Neuron (in vitro differentiated cells): Measurements from ENCODE around the gene GSTM4.
A peak's percentile ranks its signal among the peaks of the same experiment; 100 is the strongest.
"Not testable (repeated sequence)": the region's sequence is repeated elsewhere in the genome, so short reads cannot be mapped to it uniquely, and the experiment has no call there.

Experiments
- H2AFZ ChIP-seq: one replicate; pipeline ENCODE4 v1.6.1; 2013; ENCODE audit warnings: low read depth, mild to moderate bottlenecking, inconsistent platforms, low read length, moderate library complexity
- H3K27me3 ChIP-seq: one replicate; pipeline ENCODE4 v1.6.1; 2013; ENCODE audit warnings: low read length; ENCODE audit not compliant: insufficient read depth
- H3K36me3 ChIP-seq: one replicate; pipeline ENCODE4 v1.6.1; 2013; ENCODE audit warnings: low read length; ENCODE audit not compliant: insufficient read depth
- H3K4me1 ChIP-seq: one replicate; pipeline ENCODE4 v1.6.1; 2013; ENCODE audit warnings: low read length; ENCODE audit not compliant: insufficient read depth
- H3K4me3 ChIP-seq: 2 replicates; pipeline ENCODE4 v1.5.1; 2013; ENCODE audit warnings: mild to moderate bottlenecking, low read length, moderate library complexity
- H3K9me3 ChIP-seq: one replicate; pipeline ENCODE4 v1.6.1; 2013; ENCODE audit warnings: low read length

The GSTM4 gene

GRCh38 chr1:109671067-109671466 lies 15.2 kb downstream of the GSTM4 start:
- Histone ChIP-seq H3K4me1 (peaks cover 11% of the 10 kb centered on the region), H2AFZ (no peak overlapping the region), H3K9me3 (no peaks in the 10 kb centered on the region), H3K27me3 (no peaks in the 10 kb centered on the region), H3K36me3 (peaks cover 3% of the 10 kb centered on the region), H3K4me3 (no peak overlapping the region)

- not testable (repeated sequence) for H3K27me3 ChIP-seq, H3K36me3 ChIP-seq, H3K4me1 ChIP-seq, H3K4me3 ChIP-seq, H2AFZ ChIP-seq, H3K9me3 ChIP-seq
These were observed 18.0 kb downstream of the GSTM4 start for GRCh38 chr1:109673861-109674260.

GRCh38 chr1:109676683-109677381 lies 20.9 kb downstream of the GSTM4 start:
- H3K9me3 ChIP-seq, H3K36me3 ChIP-seq, H3K4me1 ChIP-seq, H3K4me3 ChIP-seq, H3K27me3 ChIP-seq, H2AFZ ChIP-seq: not testable (repeated sequence)

GRCh38 chr1:109677459-109677858 lies 21.6 kb downstream of the GSTM4 start:
- no peak overlapping the region for H2AFZ ChIP-seq
- no peaks in the 10 kb centered on the region for H3K9me3 ChIP-seq
- no peaks in the 10 kb centered on the region for H3K27me3 ChIP-seq
- H3K36me3 ChIP-seq = no peaks in the 10 kb centered on the region
- H3K4me1 ChIP-seq = no peaks in the 10 kb centered on the region
- no peak overlapping the region for H3K4me3 ChIP-seq

GRCh38 chr1:109678637-109679036 lies 22.7 kb downstream of the GSTM4 start:
- H3K4me1 ChIP-seq, H3K27me3 ChIP-seq, H3K36me3 ChIP-seq, H3K4me3 ChIP-seq, H2AFZ ChIP-seq, H3K9me3 ChIP-seq: not testable (repeated sequence)

GRCh38 chr1:109684777-109685176 lies 28.9 kb downstream of the GSTM4 start:
- H3K4me3 ChIP-seq, H3K4me1 ChIP-seq, H2AFZ ChIP-seq, H3K9me3 ChIP-seq, H3K27me3 ChIP-seq, H3K36me3 ChIP-seq: not testable (repeated sequence)

- not testable (repeated sequence) for H3K27me3 ChIP-seq, H3K4me3 ChIP-seq, H3K9me3 ChIP-seq, H3K4me1 ChIP-seq, H2AFZ ChIP-seq, H3K36me3 ChIP-seq
These were observed 29.5 kb downstream of the GSTM4 start for GRCh38 chr1:109685399-109685798.

GRCh38 chr1:109685890-109686289 lies 30.0 kb downstream of the GSTM4 start:
- not testable (repeated sequence) for H3K4me1 ChIP-seq, H3K27me3 ChIP-seq, H3K9me3 ChIP-seq, H2AFZ ChIP-seq, H3K36me3 ChIP-seq, H3K4me3 ChIP-seq

GRCh38 chr1:109687109-109687508 lies 31.2 kb downstream of the GSTM4 start:
- peak overlapping the region; percentile 33 for H3K4me3 ChIP-seq
- H3K36me3 ChIP-seq, H3K4me1 ChIP-seq, H2AFZ ChIP-seq, H3K9me3 ChIP-seq, H3K27me3 ChIP-seq: not testable (repeated sequence)

- no peaks in the 10 kb centered on the region for H3K4me1 ChIP-seq
- peak within 1 kb of the TSS; percentile 26 for H2AFZ ChIP-seq
- no peaks in the 10 kb centered on the region for H3K27me3 ChIP-seq
- peak within 1 kb of the TSS; percentile 56 for H3K4me3 ChIP-seq
- H3K9me3 ChIP-seq = no peaks in the 10 kb centered on the region
- no peaks in the 10 kb centered on the region for H3K36me3 ChIP-seq
These were observed 32.0 kb downstream of the GSTM4 start, which contains the start of gene GSTM1 for GRCh38 chr1:109687641-109688499. Gene GSTM1, plus strand, starts transcription at chr1:109687817. Its CDS starts 57 bp downstream, at chr1:109687874.

GRCh38 chr1:109689844-109690405 lies 34.0 kb downstream of the GSTM4 start:
- no peaks in the 10 kb centered on the region for H3K4me1 ChIP-seq
- no peak overlapping the region for H3K4me3 ChIP-seq
- no peaks in the 10 kb centered on the region for H3K9me3 ChIP-seq
- H3K27me3 ChIP-seq = no peaks in the 10 kb centered on the region
- no peaks in the 10 kb centered on the region for H3K36me3 ChIP-seq
- no peak overlapping the region for H2AFZ ChIP-seq

- Histone ChIP-seq H3K4me3 (no peak overlapping the region), H3K36me3 (no peaks in the 10 kb centered on the region), H3K4me1 (no peaks in the 10 kb centered on the region), H3K27me3 (no peaks in the 10 kb centered on the region), H2AFZ (no peak overlapping the region), H3K9me3 (no peaks in the 10 kb centered on the region)
These were observed 35.9 kb downstream of the GSTM4 start for GRCh38 chr1:109691759-109692158.

GRCh38 chr1:109694400-109694799 lies 38.5 kb downstream of the GSTM4 start:
- H3K27me3 ChIP-seq, H3K4me1 ChIP-seq, H2AFZ ChIP-seq, H3K36me3 ChIP-seq, H3K9me3 ChIP-seq, H3K4me3 ChIP-seq: not testable (repeated sequence)
